Stimulated activated naive CD8-positive, alpha-beta T cell treated with anti-CD3 and anti-CD28 coated beads, Interleukin-15, Interleukin-2, amounts not matched to agents 100 U/mL and 50 U/mL, for 24 hours (primary cell): ENCODE results near the gene TCF23.

ENCODE experiments used
- ATAC-seq: fragments of 150-1000 bp; cut with Tn5 transposase; one replicate; pipeline ENCODE4 v1.10.0; 2021
- DNase-seq: peaks from one replicate; pipeline ENCODE4 v3.0.0; 2021

TCF23 gene

GRCh38 chr2:27128668-27129571 lies 19.9 kb upstream of the TCF23 start:
- no peak for ATAC-seq
- no peak for DNase-seq

DNA sequence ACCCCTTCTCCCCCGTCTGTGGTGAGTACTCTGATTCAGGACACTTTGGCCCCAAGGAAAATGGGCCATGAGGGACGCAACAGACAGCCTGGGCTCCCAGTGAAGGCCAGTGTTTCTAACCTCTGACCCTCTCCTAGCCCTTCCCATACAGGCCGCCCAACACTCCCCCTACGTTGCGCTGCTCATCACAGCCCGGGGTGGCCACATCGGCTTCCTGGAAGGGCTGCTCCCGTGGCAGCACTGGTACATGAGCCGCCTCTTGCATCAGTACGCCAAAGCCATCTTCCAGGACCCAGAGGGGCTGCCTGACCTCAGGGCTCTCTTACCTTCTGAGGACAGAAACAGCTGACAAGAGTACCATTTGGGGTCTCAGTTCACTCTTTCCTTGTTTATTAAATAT lies 18.4 kb upstream of the TCF23 start:
- ATAC-seq (no peak), DNase-seq (no peak)

DNA sequence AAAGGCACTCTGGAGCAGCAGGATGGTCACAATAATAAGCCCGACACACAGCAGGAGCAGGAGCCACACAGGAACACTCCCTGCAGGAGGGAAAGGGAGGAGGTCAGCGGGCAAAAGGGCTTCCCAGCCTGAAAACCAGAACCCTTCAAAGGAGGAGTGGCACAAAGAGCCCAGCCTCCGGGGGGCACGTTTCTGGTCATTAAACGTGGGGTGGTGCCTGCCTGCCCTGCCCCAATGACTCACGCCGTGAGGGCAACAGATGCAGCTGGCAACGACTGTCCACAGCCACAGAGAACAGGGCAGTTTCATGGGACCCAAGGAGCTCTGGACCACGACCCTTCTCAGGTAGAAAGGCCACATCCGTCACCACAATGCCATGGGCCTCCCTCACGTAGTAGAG lies 17.4 kb upstream of the TCF23 start:
- ATAC-seq (no peak), DNase-seq (no peak)

GRCh38 chr2:27133195-27133875 lies 15.5 kb upstream of the TCF23 start:
- DNase-seq (peak; percentile 36), ATAC-seq (no peak)

- ATAC-seq: peak; percentile 92
These were observed 14.7 kb upstream of the TCF23 start, which contains the start of gene PREB for GRCh38 chr2:27133905-27134780. TSS of gene PREB (minus strand) at chr2:27134636. CDS start at chr2:27134421, 215 bp downstream.

GRCh38 chr2:27134781-27135477 lies 13.9 kb upstream of the TCF23 start:
- DNase-seq (no peak), ATAC-seq (no peak)

More at GRCh38 chr2:27133905-27134780, 14.7 kb upstream of the TCF23 start, which contains the start of gene PREB:
- peak; percentile 100 for DNase-seq

- no peak for ATAC-seq
- no peak for DNase-seq
These were observed 13.3 kb upstream of the TCF23 start for GRCh38 chr2:27135478-27135955.

- DNase-seq (no peak), ATAC-seq (no peak)
These were observed 12.1 kb upstream of the TCF23 start for GRCh38 chr2:27136751-27137150.

GRCh38 chr2:27137322-27137935 lies 11.4 kb upstream of the TCF23 start:
- DNase-seq: no peak
- ATAC-seq: no peak

DNA sequence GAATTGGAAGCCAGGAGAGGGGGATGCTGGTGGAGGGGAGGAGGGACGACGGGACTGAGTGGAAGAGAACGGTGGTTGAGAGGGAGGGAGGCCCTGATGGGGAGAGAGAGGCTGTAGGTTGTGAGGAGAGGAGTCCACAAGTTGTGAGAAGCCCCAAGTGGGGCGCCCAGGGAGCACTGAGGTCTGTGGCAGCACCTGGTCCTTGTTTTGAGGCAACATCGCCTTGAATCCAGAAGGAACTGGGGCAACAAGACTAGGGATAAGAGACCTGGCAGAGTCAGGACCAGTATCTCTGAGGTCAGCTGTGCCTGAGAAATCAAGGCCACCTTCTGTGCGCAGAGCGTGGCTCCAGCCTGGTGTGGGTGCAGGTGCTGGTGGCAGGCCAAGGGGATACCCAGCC lies 10.7 kb upstream of the TCF23 start:
- ATAC-seq (no peak), DNase-seq (no peak)

DNA sequence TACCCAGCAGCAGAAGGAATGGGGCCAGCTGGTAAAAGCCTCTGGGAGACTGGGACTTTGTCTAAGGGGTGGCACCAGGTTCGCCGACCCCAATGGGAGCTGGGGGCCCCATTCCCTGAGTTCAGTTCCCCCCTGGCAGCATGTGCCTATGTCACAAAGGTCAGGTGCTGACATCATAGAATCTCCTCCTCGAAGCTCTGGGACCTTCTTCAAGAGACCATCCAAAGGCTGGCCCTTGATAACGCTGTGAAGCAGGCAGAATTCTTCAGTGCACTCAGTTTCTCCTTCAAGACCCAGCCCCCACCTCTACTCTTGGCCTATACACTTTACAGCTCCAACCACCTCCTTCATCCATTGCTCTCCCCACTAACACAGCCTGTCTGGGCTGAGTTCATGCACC lies 9.5 kb upstream of the TCF23 start, which contains the start of gene PRR30:
Gene PRR30 (minus strand): TSS at position 101 of the 400 bp plus-strand sequence. CDS start 1,081 bp downstream, outside the sequence.
- no peak for ATAC-seq
- no peak for DNase-seq

GRCh38 chr2:27143285-27143684 lies 5.5 kb upstream of the TCF23 start:
- ATAC-seq (no peak), DNase-seq (no peak)

- ATAC-seq: no peak
These were observed 3.1 kb upstream of the TCF23 start for GRCh38 chr2:27145682-27146081.

GRCh38 chr2:27147935-27148334 lies 869 bp upstream of the TCF23 start:
- no peak for ATAC-seq
- DNase-seq: no peak

More at GRCh38 chr2:27145682-27146081, 3.1 kb upstream of the TCF23 start:
- DNase-seq: no peak

- DNase-seq (no peak), ATAC-seq (no peak)
These were observed 984 bp downstream of the TCF23 start for GRCh38 chr2:27149570-27150405.

- no peak for DNase-seq
- no peak for ATAC-seq
These were observed 1.9 kb downstream of the TCF23 start for GRCh38 chr2:27150639-27151230.

- ATAC-seq: no peak
- no peak for DNase-seq
These were observed 3.4 kb downstream of the TCF23 start for GRCh38 chr2:27152102-27152795.

- ATAC-seq (peak; percentile 67), DNase-seq (no peak)
These were observed 4.1 kb downstream of the TCF23 start for GRCh38 chr2:27152796-27153464.
